Neural cell (in vitro differentiated cells): ENCODE results near the gene NTRK2.

ENCODE experiments used
- CTCF ChIP-seq: fragments of 450-650 bp; IDR thresholded peaks from 2 replicates; pipeline ENCODE4 v1.5.1; 2014; ENCODE audit warnings: antibody characterized with exemption, mild to moderate bottlenecking, moderate library complexity; ENCODE audit not compliant: poor library complexity, severe bottlenecking
- EP300 ChIP-seq: fragments of 450-650 bp; conservative IDR thresholded peaks from 2 replicates; pipeline ENCODE4 v1.6.1; 2014; ENCODE audit warnings: antibody characterized with exemption, mild to moderate bottlenecking, moderate library complexity; ENCODE audit not compliant: poor library complexity, severe bottlenecking

GRCh38 chr9:84926793-84927192 lies 257.3 kb downstream of the NTRK2 start:
- TF ChIP-seq CTCF (no peak), EP300 (no peak)
